NOMO-1 treated with dmso at 0.1 percent for 144 hours (cell line): ENCODE results near the gene NBEAL1.
"Not testable (repeated sequence)": the region's sequence is repeated elsewhere in the genome, so short reads cannot be mapped to it uniquely, and the experiment has no call there.

Experiments
- DNase-seq: peaks from one replicate; lab custom pipeline; 2025; ENCODE audit not compliant: unreplicated experiment; lab: John Stamatoyannopoulos, UW

Gene NBEAL1

GRCh38 chr2:203209538-203209937, 194.9 kb downstream of the NBEAL1 start:
- no peak for DNase-seq

GRCh38 chr2:203225423-203226039, 210.9 kb downstream of the NBEAL1 start:
- no peak for DNase-seq

- DNase-seq, result not testable (repeated sequence)
These were observed 215.0 kb downstream of the NBEAL1 start for GRCh38 chr2:203229674-203230073.

GRCh38 chr2:203237346-203238238, 222.9 kb downstream of the NBEAL1 start:
- no peak for DNase-seq

GRCh38 chr2:203238292-203238703, 223.6 kb downstream of the NBEAL1 start:
- no peak for DNase-seq

GRCh38 chr2:203238704-203239526, 224.2 kb downstream of the NBEAL1 start, which contains the start of gene CYP20A1:
CYP20A1 (plus strand) TSS chr2:203239018; CDS start chr2:203239063, 45 bp downstream.
- DNase-seq, result peak; percentile 97

- DNase-seq, result no peak
These were observed 225.8 kb downstream of the NBEAL1 start for GRCh38 chr2:203240491-203240890.

- DNase-seq, result no peak
These were observed 227.8 kb downstream of the NBEAL1 start for GRCh38 chr2:203242518-203242917.

GRCh38 chr2:203246646-203247045, 232.0 kb downstream of the NBEAL1 start:
- DNase-seq, result no peak

GRCh38 chr2:203252818-203253217, 238.1 kb downstream of the NBEAL1 start:
- no peak for DNase-seq

GRCh38 chr2:203253422-203254095, 238.9 kb downstream of the NBEAL1 start:
- not testable (repeated sequence) for DNase-seq

- no peak for DNase-seq
These were observed 246.9 kb downstream of the NBEAL1 start for GRCh38 chr2:203261326-203262159.
